Mammary epithelial cell (primary cell): ENCODE results near the gene FBXO8.

Experiments used
- CTCF ChIP-seq, 2 donors: IDR thresholded peaks in 1 of 2; conservative IDR thresholded peaks in 1 of 2; 2 replicates each; pipeline ENCODE4 v1.5.1; 2011 to 2012; ENCODE audit warnings: inconsistent platforms in 2 of 2, low read length in 2 of 2, mild to moderate bottlenecking in 2 of 2, control low read depth in 1 of 2, low read depth in 1 of 2; ENCODE audit not compliant: insufficient read depth in 1 of 2; ENCODE audit errors: extremely low read depth in 1 of 2
- EZH2 ChIP-seq: IDR thresholded peaks from 2 replicates; pipeline ENCODE4 v1.6.1; 2012; ENCODE audit warnings: low read length, inconsistent platforms, borderline replicate concordance

- no peak for TF ChIP-seq CTCF (conservative IDR thresholded peaks at IDR 0.05 in 1 of 2, IDR thresholded peaks at IDR 0.05 in 1 of 2; ENCODE audit: extremely low read depth in 1 of 2, insufficient read depth in 1 of 2, low read depth in 1 of 2, low read length in 2 of 2)
- no peak for TF ChIP-seq EZH2
These were observed 33.1 kb upstream of the FBXO8 start for GRCh38 chr4:174316546-174316945.
